CD4-positive, CD25-positive, alpha-beta regulatory T cell (primary cell): ENCODE measurements around the gene P3H4. TPM values are rescaled to one million over a fixed set of nuclear protein-coding genes. Genes with fewer than 3 reads are reported as not detected.
A peak's percentile ranks its signal among the peaks of the same experiment; 100 is the strongest.
"Not testable (repeated sequence)": the region's sequence is repeated elsewhere in the genome, so short reads cannot be mapped to it uniquely, and the experiment has no call there.

Experiments used
- ATAC-seq, 2 donors: fragments of 150-1000 bp; cut with Tn5 transposase; one replicate each; pipeline ENCODE4 v1.10.0; 2021; ENCODE audit warnings: low read depth in 2 of 2, moderate number of reproducible peaks in 2 of 2, moderate library complexity in 1 of 2
- DNase-seq, 3 donors: peaks; one replicate each; pipeline versions ENCODE4 v3.0.0 to v3.0.0-alpha.2; 2012 to 2022; ENCODE audit warnings: mixed read lengths in 1 of 3
- H3K27ac ChIP-seq: one replicate; pipeline ENCODE4 v1.7.0; 2013; ENCODE audit warnings: mild to moderate bottlenecking, low read length; ENCODE audit not compliant: insufficient read depth, poor library complexity, severe bottlenecking
- H3K27me3 ChIP-seq: one replicate; pipeline ENCODE4 v1.7.0; 2013; ENCODE audit warnings: low read length; ENCODE audit not compliant: control insufficient read depth, insufficient read depth
- H3K36me3 ChIP-seq: one replicate; pipeline ENCODE4 v1.7.0; 2013; ENCODE audit warnings: mild to moderate bottlenecking, low read length, moderate library complexity; ENCODE audit not compliant: control insufficient read depth, insufficient read depth
- H3K4me1 ChIP-seq: 2 replicates; pipeline ENCODE4 v1.7.0; 2013; ENCODE audit warnings: mild to moderate bottlenecking, low read length; ENCODE audit not compliant: insufficient read depth, control insufficient read depth, poor library complexity, severe bottlenecking
- H3K4me3 ChIP-seq: one replicate; pipeline ENCODE4 v1.7.0; 2013; ENCODE audit warnings: low read depth, mild to moderate bottlenecking, low read length, moderate library complexity
- H3K9me3 ChIP-seq, 2 experiments: 1 replicate in 1 of 2; 2 replicates in 1 of 2; pipeline ENCODE4 v1.7.0; 2013; ENCODE audit warnings: low read length in 2 of 2, mild to moderate bottlenecking in 1 of 2, moderate library complexity in 1 of 2; ENCODE audit not compliant: control insufficient read depth in 2 of 2
- H3K27ac Mint-ChIP-seq, 3 donors: one replicate each; pipeline ENCODE4 v1.8.0; 2020 to 2022; ENCODE audit warnings: mild to moderate bottlenecking in 3 of 3, mixed read lengths in 3 of 3, moderate library complexity in 2 of 3
- H3K27me3 Mint-ChIP-seq: one replicate; pipeline ENCODE4 v1.8.0; 2022; ENCODE audit warnings: mild to moderate bottlenecking, mixed read lengths
- H3K36me3 Mint-ChIP-seq: one replicate; pipeline ENCODE4 v1.8.0; 2020; ENCODE audit warnings: mixed read lengths
- H3K4me1 Mint-ChIP-seq, 4 donors: one replicate each; pipeline ENCODE4 v1.8.0; 2020 to 2022; ENCODE audit warnings: mixed read lengths in 4 of 4, mild to moderate bottlenecking in 1 of 4
- H3K4me3 Mint-ChIP-seq, 4 donors: one replicate each; pipeline ENCODE4 v1.8.0; 2020 to 2022; ENCODE audit warnings: mild to moderate bottlenecking in 4 of 4, mixed read lengths in 4 of 4, moderate library complexity in 3 of 4
- H3K9me3 Mint-ChIP-seq, 7 donors: one replicate each; pipeline ENCODE4 v1.8.0; 2020 to 2022; ENCODE audit warnings: mixed read lengths in 7 of 7, mild to moderate bottlenecking in 3 of 7, moderate library complexity in 2 of 7
- polyA plus RNA-seq, 4 donors: library from polyadenylated mRNA; unstranded; fragments of 300-500 nt; fragmentation: Illumina TruSeq; gene quantifications; one replicate each; pipeline ENCODE4 v1.2.3, GENCODE V29; 2021
- total RNA-seq: library from RNA; stranded (reverse); gene quantifications from one replicate; pipeline ENCODE4 v1.2.3, GENCODE V29; 2022

The P3H4 gene
- total and polyA plus RNA-seq, 5 donors from 2014 or later = 0.59 to 2.9 (median 2.5) TPM

DNA sequence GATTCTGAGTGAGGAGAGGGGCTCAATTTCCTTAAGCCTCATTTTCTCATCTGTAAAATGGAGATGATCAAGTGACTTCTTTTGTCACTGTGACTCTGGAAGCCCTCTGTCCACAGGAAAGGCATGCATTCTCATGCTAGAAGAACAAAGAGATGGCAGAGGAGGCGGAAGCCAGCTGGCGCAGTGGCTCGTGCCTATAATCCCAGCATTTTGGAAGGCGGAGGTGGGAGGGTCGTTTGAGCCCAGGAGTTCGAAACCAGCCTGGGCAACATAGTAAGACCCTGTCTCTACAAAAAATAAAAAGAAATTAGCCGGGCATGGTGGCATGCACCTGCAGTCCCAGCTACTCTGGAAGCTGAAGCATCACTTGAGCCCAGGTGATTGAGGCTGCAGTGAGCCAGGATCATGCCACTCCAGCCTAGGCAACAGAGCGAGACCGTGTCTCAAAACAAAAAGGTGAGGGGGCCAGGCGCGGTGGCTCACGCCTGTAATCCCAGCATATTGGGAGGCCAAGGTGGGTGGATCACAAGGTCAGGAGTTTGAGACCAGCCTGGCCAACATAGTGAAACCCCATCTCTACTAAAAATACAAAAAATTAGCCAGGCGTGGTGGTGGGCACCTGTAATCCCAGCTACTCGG lies 35.4 kb downstream of the P3H4 start:
- ATAC-seq, H3K4me1 ChIP-seq, H3K36me3 ChIP-seq, H3K4me3 ChIP-seq, H3K4me1 Mint-ChIP-seq, H3K9me3 Mint-ChIP-seq, H3K4me3 Mint-ChIP-seq, H3K27ac Mint-ChIP-seq, DNase-seq, H3K36me3 Mint-ChIP-seq, H3K27me3 ChIP-seq, H3K9me3 ChIP-seq, H3K27ac ChIP-seq: not testable (repeated sequence)
- H3K27me3 Mint-ChIP-seq = peaks cover 12% of the 10 kb centered on the region

GRCh38 chr17:41775394-41776226 lies 36.1 kb downstream of the P3H4 start:
- no peaks in the 10 kb centered on the region for H3K9me3 Mint-ChIP-seq
- Histone ChIP-seq H3K27ac (no peak overlapping the region), H3K9me3 (no peaks in the 10 kb centered on the region), H3K27me3 (no peaks in the 10 kb centered on the region), H3K4me3 (no peak overlapping the region), H3K4me1 (no peaks in the 10 kb centered on the region), H3K36me3 (no peaks in the 10 kb centered on the region)
- H3K4me1 Mint-ChIP-seq = peaks cover 0 to 3% (median 0%) of the 10 kb centered on the region in 4 donors
- H3K27ac Mint-ChIP-seq = no peak overlapping the region
- DNase-seq (no peak), ATAC-seq (no peak)
- H3K4me3 Mint-ChIP-seq = no peak overlapping the region
- H3K36me3 Mint-ChIP-seq = no peaks in the 10 kb centered on the region
- H3K27me3 Mint-ChIP-seq = peaks cover 12% of the 10 kb centered on the region

DNA sequence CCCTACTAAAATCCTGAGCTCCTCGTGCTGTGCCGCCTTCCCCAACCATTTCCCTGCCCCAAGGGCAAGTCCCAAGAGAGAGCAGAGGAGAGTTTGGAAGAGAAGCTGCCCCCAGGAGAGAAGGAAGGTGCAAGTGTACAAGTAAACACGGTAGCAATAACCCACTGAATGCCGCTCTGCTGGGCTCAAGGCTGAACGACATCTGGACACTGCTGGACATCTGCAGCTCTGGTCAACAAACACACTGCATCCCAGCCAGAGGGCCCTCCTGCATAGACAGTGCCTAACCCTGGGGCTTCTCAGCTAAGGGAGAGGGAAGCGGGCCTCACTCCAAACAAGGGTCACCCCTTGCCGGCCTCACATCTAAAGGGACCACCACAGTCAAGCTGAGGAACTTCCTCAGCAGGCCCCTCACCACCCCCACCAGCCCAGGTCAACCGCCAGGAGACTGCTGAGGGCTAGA lies 38.0 kb downstream of the P3H4 start:
- Mint-ChIP-seq H3K4me1 (peaks cover 0 to 3% (median 0%) of the 10 kb centered on the region in 4 donors), H3K4me3 (no peak overlapping the region), H3K27ac (no peak overlapping the region), H3K36me3 (no peaks in the 10 kb centered on the region), H3K9me3 (no peaks in the 10 kb centered on the region), H3K27me3 (peaks cover 7% of the 10 kb centered on the region)
- H3K36me3 ChIP-seq = no peaks in the 10 kb centered on the region
- H3K9me3 ChIP-seq = no peaks in the 10 kb centered on the region
- H3K4me3 ChIP-seq = no peak overlapping the region
- ATAC-seq (no peak), DNase-seq (no peak)
- H3K27ac ChIP-seq = no peak overlapping the region
- no peaks in the 10 kb centered on the region for H3K27me3 ChIP-seq
- H3K4me1 ChIP-seq = no peaks in the 10 kb centered on the region

DNA sequence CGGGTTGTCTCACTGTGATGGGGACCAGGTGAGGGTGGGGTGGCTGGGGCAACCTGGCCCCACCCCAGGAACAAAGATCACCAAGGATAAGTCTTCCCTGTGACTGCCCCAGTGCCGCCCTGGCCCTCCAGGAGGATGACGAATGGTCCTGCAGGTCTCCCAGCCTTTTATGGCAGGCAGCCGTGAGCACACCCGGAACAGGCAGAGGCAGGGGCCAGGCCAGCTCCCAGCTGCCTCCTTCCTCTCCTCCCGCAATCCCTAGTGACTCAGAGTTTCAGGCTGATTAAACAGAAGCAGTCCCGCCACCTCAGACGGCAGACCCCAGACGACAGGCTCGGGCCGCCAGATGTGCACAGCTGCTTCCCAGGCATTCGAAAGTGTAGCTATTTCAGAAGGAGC lies 38.6 kb downstream of the P3H4 start:
- Histone ChIP-seq H3K27me3 (no peaks in the 10 kb centered on the region), H3K9me3 (no peaks in the 10 kb centered on the region), H3K4me1 (no peaks in the 10 kb centered on the region), H3K4me3 (no peak overlapping the region), H3K36me3 (no peaks in the 10 kb centered on the region), H3K27ac (no peak overlapping the region)
- Mint-ChIP-seq H3K27ac (no peak overlapping the region), H3K36me3 (no peaks in the 10 kb centered on the region), H3K27me3 (peaks cover 7% of the 10 kb centered on the region), H3K4me3 (no peak overlapping the region), H3K9me3 (no peaks in the 10 kb centered on the region), H3K4me1 (peaks cover 0 to 3% (median 0%) of the 10 kb centered on the region in 4 donors)
- DNase-seq = no peak
- no peak for ATAC-seq

- DNase-seq = no peak
- Histone ChIP-seq H3K4me3 (no peak overlapping the region), H3K27ac (no peak overlapping the region), H3K4me1 (no peaks in the 10 kb centered on the region), H3K36me3 (no peaks in the 10 kb centered on the region), H3K27me3 (no peaks in the 10 kb centered on the region), H3K9me3 (no peaks in the 10 kb centered on the region)
- H3K4me3 Mint-ChIP-seq = no peak overlapping the region
- ATAC-seq = peak in 1 of 2 donors; percentile 11
- H3K27ac Mint-ChIP-seq = no peak overlapping the region
- peaks cover 7% of the 10 kb centered on the region for H3K27me3 Mint-ChIP-seq
- no peaks in the 10 kb centered on the region for H3K9me3 Mint-ChIP-seq
- H3K4me1 Mint-ChIP-seq = peaks cover 0 to 3% (median 0%) of the 10 kb centered on the region in 4 donors
- no peaks in the 10 kb centered on the region for H3K36me3 Mint-ChIP-seq
Measured at GRCh38 chr17:41772586-41773189, 39.1 kb downstream of the P3H4 start.

- no peak overlapping the region for H3K4me3 Mint-ChIP-seq
- no peak for ATAC-seq
Measured at GRCh38 chr17:41772218-41772585, 39.5 kb downstream of the P3H4 start.

GRCh38 chr17:41771389-41772206 lies 40.2 kb downstream of the P3H4 start:
- Histone ChIP-seq H3K27ac (no peak overlapping the region), H3K36me3 (no peaks in the 10 kb centered on the region), H3K9me3 (no peaks in the 10 kb centered on the region), H3K4me3 (no peak overlapping the region), H3K4me1 (no peaks in the 10 kb centered on the region), H3K27me3 (no peaks in the 10 kb centered on the region)
- DNase-seq (no peak), ATAC-seq (no peak)
- Mint-ChIP-seq H3K4me3 (no peak overlapping the region), H3K9me3 (no peaks in the 10 kb centered on the region), H3K4me1 (peaks cover 0 to 3% (median 0%) of the 10 kb centered on the region in 4 donors), H3K27ac (no peak overlapping the region), H3K27me3 (peaks cover 7% of the 10 kb centered on the region), H3K36me3 (no peaks in the 10 kb centered on the region)

More at GRCh38 chr17:41772218-41772585, 39.5 kb downstream of the P3H4 start:
- Mint-ChIP-seq H3K27ac (no peak overlapping the region), H3K27me3 (peaks cover 7% of the 10 kb centered on the region), H3K9me3 (no peaks in the 10 kb centered on the region), H3K36me3 (no peaks in the 10 kb centered on the region), H3K4me1 (peaks cover 0 to 3% (median 0%) of the 10 kb centered on the region in 4 donors)
- no peak for DNase-seq
- no peaks in the 10 kb centered on the region for H3K27me3 ChIP-seq
- H3K27ac ChIP-seq = no peak overlapping the region
- H3K36me3 ChIP-seq = no peaks in the 10 kb centered on the region
- H3K4me1 ChIP-seq = no peaks in the 10 kb centered on the region
- no peak overlapping the region for H3K4me3 ChIP-seq
- H3K9me3 ChIP-seq = no peaks in the 10 kb centered on the region
